H1 (cell line): ENCODE measurements around the gene MSI2. TPM values are rescaled to one million over a fixed set of nuclear protein-coding genes. Genes with fewer than 3 reads are reported as not detected.

Source experiments
- CTCF ChIA-PET: fragments of 300-600 bp; sonication (Branson Sonifier 250); formaldehyde crosslinking; loops from one replicate; lab custom pipeline; 2021; ENCODE audit not compliant: partially characterized antibody; lab: Charles Lee
- POLR2A ChIA-PET: fragments of 300-600 bp; sonication (Branson Sonifier 250); formaldehyde crosslinking; loops from one replicate; lab custom pipeline; 2021; ENCODE audit warnings: inconsistent platforms; ENCODE audit not compliant: partially characterized antibody; lab: Charles Lee
- DNase-seq, 2 experiments: peaks; one replicate each; pipeline versions ENCODE4 v3.0.0 to v3.0.0-alpha.2; 2010 to 2022; ENCODE audit warnings: low spot score in 2 of 2, low read depth in 1 of 2, mixed read lengths in 1 of 2
- FAIRE-seq: peaks from 2 replicates; lab custom pipeline; 2011; peaks lifted over from hg19 to GRCh38; lab: Jason Lieb, UNC
- H2AFZ ChIP-seq: 2 replicates; pipeline ENCODE4 v1.8.1; 2012; ENCODE audit warnings: low read length, inconsistent platforms
- H2AK5ac ChIP-seq: 2 replicates; pipeline ENCODE4 v1.6.1; 2013; ENCODE audit warnings: low read depth, low read length
- H2BK120ac ChIP-seq: replicated peaks from 2 replicates; pipeline ENCODE3; 2013; ENCODE audit warnings: low read depth, low read length, inconsistent platforms
- H2BK12ac ChIP-seq: 2 replicates; pipeline ENCODE4 v1.6.1; 2013; ENCODE audit warnings: low read depth, low read length
- H2BK15ac ChIP-seq: 2 replicates; pipeline ENCODE4 v1.6.1; 2013; ENCODE audit warnings: low read length
- H2BK20ac ChIP-seq: 2 replicates; pipeline ENCODE4 v1.6.1; 2013; ENCODE audit warnings: low read length
- H2BK5ac ChIP-seq: 2 replicates; pipeline ENCODE4 v1.6.1; 2013; ENCODE audit warnings: low read depth, low read length
- H3K14ac ChIP-seq: 2 replicates; pipeline ENCODE4 v1.6.1; 2013; ENCODE audit warnings: inconsistent platforms; ENCODE audit not compliant: insufficient read length
- H3K18ac ChIP-seq: 2 replicates; pipeline ENCODE4 v1.6.1; 2013; ENCODE audit warnings: low read length; ENCODE audit errors: extremely low read depth
- H3K23ac ChIP-seq: 2 replicates; pipeline ENCODE4 v1.6.1; 2013; ENCODE audit warnings: inconsistent platforms; ENCODE audit not compliant: insufficient read length
- H3K23me2 ChIP-seq: 2 replicates; pipeline ENCODE4 v1.6.1; 2013; ENCODE audit warnings: low read depth, low read length
- H3K27ac ChIP-seq: 2 replicates; pipeline ENCODE4 v1.6.1; 2011; ENCODE audit warnings: low read depth, low read length, inconsistent platforms
- H3K27me3 ChIP-seq, 4 experiments: replicated peaks in 1 of 4; 1 replicate in 1 of 4; 2 replicates in 3 of 4; pipeline versions ENCODE4 v1.6.1 to v1.8.1; 2011 to 2013; ENCODE audit warnings: low read length in 3 of 4, mild to moderate bottlenecking in 3 of 4, inconsistent platforms in 2 of 4, mixed read lengths in 2 of 4, moderate library complexity in 1 of 4; ENCODE audit not compliant: control insufficient read depth in 3 of 4, insufficient read depth in 3 of 4; ENCODE audit errors: extremely low read depth in 1 of 4
- H3K36me3 ChIP-seq, 4 experiments: 2 replicates each; pipeline versions ENCODE4 v1.6.1 to v1.8.1; 2011 to 2013; ENCODE audit warnings: mild to moderate bottlenecking in 4 of 4, low read length in 3 of 4, moderate library complexity in 2 of 4, control low read depth in 1 of 4, inconsistent platforms in 1 of 4; ENCODE audit not compliant: insufficient read depth in 4 of 4, control insufficient read depth in 2 of 4
- H3K4ac ChIP-seq: replicated peaks from 2 replicates; pipeline ENCODE3; 2013; ENCODE audit warnings: low read length, low read depth, mixed read lengths, inconsistent platforms; ENCODE audit not compliant: insufficient read length
- H3K4me1 ChIP-seq, 4 experiments: replicated peaks in 1 of 4; 1 replicate in 1 of 4; 2 replicates in 3 of 4; pipeline versions ENCODE4 v1.6.1 to v1.8.1; 2011 to 2013; ENCODE audit warnings: low read length in 3 of 4, inconsistent platforms in 2 of 4, mixed read lengths in 1 of 4; ENCODE audit not compliant: insufficient read depth in 4 of 4, control insufficient read depth in 3 of 4
- H3K4me2 ChIP-seq, 2 experiments: 2 replicates each; pipeline versions ENCODE4 v1.6.1 to v1.8.1; 2011 to 2013; ENCODE audit warnings: low read depth in 2 of 2, low read length in 2 of 2, control low read depth in 1 of 2, inconsistent platforms in 1 of 2, mild to moderate bottlenecking in 1 of 2; ENCODE audit not compliant: insufficient read depth in 1 of 2
- H3K4me3 ChIP-seq, 4 experiments: fragments of 200-600, 300-600 bp in 1 of 4; sonication (generic), shearing (Covaris generic), sonication (Bioruptor Twin) in 1 of 4; 2 replicates each; pipeline versions ENCODE4 v1.5.1 to v1.8.1; 2011 to 2016; ENCODE audit warnings: low read length in 4 of 4, low read depth in 3 of 4, control low read depth in 2 of 4, inconsistent platforms in 2 of 4, mild to moderate bottlenecking in 2 of 4, mixed read lengths in 1 of 4, moderate library complexity in 1 of 4; ENCODE audit not compliant: insufficient read depth in 2 of 4; ENCODE audit errors: extremely low read depth in 1 of 4
- H3K56ac ChIP-seq: replicated peaks from 2 replicates; pipeline ENCODE3; 2013; ENCODE audit warnings: low read depth, mild to moderate bottlenecking, mixed read lengths, low read length, inconsistent platforms; ENCODE audit not compliant: insufficient read length
- H3K79me1 ChIP-seq: 2 replicates; pipeline ENCODE4 v1.6.1; 2013; ENCODE audit warnings: low read depth, low read length, control low read depth
- H3K79me2 ChIP-seq, 2 experiments: 2 replicates each; pipeline versions ENCODE4 v1.6.1 to v1.8.1; 2012 to 2013; ENCODE audit warnings: low read length in 2 of 2, mild to moderate bottlenecking in 2 of 2, inconsistent platforms in 1 of 2; ENCODE audit not compliant: insufficient read depth in 2 of 2, control insufficient read depth in 1 of 2
- H3K9ac ChIP-seq, 4 experiments: replicated peaks in 1 of 4; 1 replicate in 1 of 4; 2 replicates in 3 of 4; pipeline versions ENCODE4 v1.6.1 to v1.8.1; 2011 to 2013; ENCODE audit warnings: low read depth in 3 of 4, low read length in 3 of 4, control low read depth in 2 of 4, mild to moderate bottlenecking in 2 of 4, moderate library complexity in 2 of 4, inconsistent platforms in 1 of 4; ENCODE audit errors: extremely low read depth in 1 of 4
- H3K9me3 ChIP-seq, 2 experiments: 2 replicates each; pipeline versions ENCODE4 v1.6.1 to v1.8.1; 2012 to 2013; ENCODE audit warnings: mild to moderate bottlenecking in 2 of 2, moderate library complexity in 2 of 2, control low read depth in 1 of 2, inconsistent platforms in 1 of 2, low read depth in 1 of 2, low read length in 1 of 2, mixed read lengths in 1 of 2; ENCODE audit not compliant: insufficient read depth in 2 of 2
- H4K20me1 ChIP-seq, 2 experiments: replicated peaks in 1 of 2; 2 replicates each; pipeline versions ENCODE3 to v1.8.1; 2011 to 2013; ENCODE audit warnings: inconsistent platforms in 2 of 2, low read length in 2 of 2, mild to moderate bottlenecking in 1 of 2; ENCODE audit not compliant: insufficient read depth in 2 of 2, control insufficient read depth in 1 of 2
- H4K5ac ChIP-seq: 2 replicates; pipeline ENCODE4 v1.6.1; 2013; ENCODE audit warnings: low read length, low read depth, mixed read lengths, inconsistent platforms; ENCODE audit not compliant: insufficient read length
- H4K8ac ChIP-seq: 2 replicates; pipeline ENCODE4 v1.8.0; 2013; ENCODE audit warnings: mild to moderate bottlenecking, moderate library complexity, low read length, inconsistent platforms; ENCODE audit not compliant: insufficient read depth; ENCODE audit errors: extremely low read depth
- H4K91ac ChIP-seq: replicated peaks from 2 replicates; pipeline ENCODE3; 2013; ENCODE audit warnings: low read length, mixed read lengths, inconsistent platforms; ENCODE audit not compliant: insufficient read length
- CBX5 ChIP-seq: fragments of 300-800, 300-1000 bp; sonication (generic); IDR thresholded peaks from 2 replicates; pipeline ENCODE4 v1.7.1; 2016; ENCODE audit warnings: antibody characterized with exemption, low read length, low read depth
- CHD1 ChIP-seq: IDR thresholded peaks from 2 replicates; pipeline ENCODE4 v1.6.1; 2012; ENCODE audit warnings: low read depth, low read length, improper control_type of control experiment
- FOSL1 ChIP-seq: IDR thresholded peaks from 2 replicates; pipeline ENCODE4 v1.6.1; 2011; ENCODE audit warnings: mild to moderate bottlenecking, low read depth, low read length, moderate library complexity; ENCODE audit not compliant: insufficient read depth
- JUN ChIP-seq: IDR thresholded peaks from 2 replicates; pipeline ENCODE4 v1.6.1; 2011; ENCODE audit warnings: low read depth, mild to moderate bottlenecking, improper control_type of control experiment, low read length
- KDM1A ChIP-seq: fragments of 200-600, 300-600 bp; sonication (generic); IDR thresholded peaks from 2 replicates; pipeline ENCODE4 v1.7.1; 2016; ENCODE audit warnings: mild to moderate bottlenecking, low read length, borderline replicate concordance
- NANOG ChIP-seq: IDR thresholded peaks from 2 replicates; pipeline ENCODE4 v1.6.1; 2011; ENCODE audit warnings: low read length, low read depth, mild to moderate bottlenecking, inconsistent platforms; ENCODE audit not compliant: insufficient read depth, poor library complexity, severe bottlenecking
- POLR2A ChIP-seq, 2 experiments: IDR thresholded peaks; 1 replicate in 1 of 2; 2 replicates in 1 of 2; pipeline ENCODE4 v1.6.1; 2011; ENCODE audit warnings: low read depth in 2 of 2, low read length in 2 of 2, mild to moderate bottlenecking in 2 of 2; ENCODE audit errors: control extremely low read depth in 1 of 2
- POLR2AphosphoS5 ChIP-seq: IDR thresholded peaks from 2 replicates; pipeline ENCODE4 v1.6.1; 2011; ENCODE audit warnings: low read depth, low read length
- SIX5 ChIP-seq: IDR thresholded peaks from 2 replicates; pipeline ENCODE4 v1.6.1; 2011; ENCODE audit warnings: mild to moderate bottlenecking, low read depth, low read length
- SP2 ChIP-seq: IDR thresholded peaks from 2 replicates; pipeline ENCODE4 v1.6.1; 2012; ENCODE audit warnings: mild to moderate bottlenecking, low read length, inconsistent platforms
- TCF12 ChIP-seq: IDR thresholded peaks from 2 replicates; pipeline ENCODE4 v1.6.1; 2011; ENCODE audit warnings: low read depth, mild to moderate bottlenecking, low read length
- TEAD4 ChIP-seq: IDR thresholded peaks from 2 replicates; pipeline ENCODE4 v1.6.1; 2012; ENCODE audit warnings: low read depth, low read length, inconsistent platforms, mixed read lengths
- WGBS, 2 experiments: shearing (Covaris generic) in 1 of 2; methylation state at CpG; one replicate each; pipeline versions ENCODE4 v1.1.6 to v1.1.7; 2013 to 2015; ENCODE audit warnings: low lambda C conversion rate in 2 of 2, mixed read lengths in 2 of 2, inconsistent platforms in 1 of 2, low coverage in 1 of 2, missing lambda C conversion rate in 1 of 2; ENCODE audit not compliant: insufficient replicate concordance in 2 of 2, insufficient coverage in 1 of 2, insufficient read length in 1 of 2; ENCODE audit errors: extremely low coverage in 1 of 2, missing lambda C conversion rate in 1 of 2; 5-methylcytosine and 5-hydroxymethylcytosine counted together
- polyA plus RNA-seq, 7 experiments: library from polyadenylated mRNA; depleted of rRNA in 3 of 7; stranded (reverse) in 5 of 7; unstranded in 2 of 7; fragments of >200 nt in 5 of 7; fragments of 200-250 nt in 2 of 7; gene quantifications; 1 replicate in 5 of 7; 2 replicates in 1 of 7; 4 replicates in 1 of 7; pipeline versions ENCODE4 v1.2.1 to v1.2.3, GENCODE V29; 2011 to 2013; ENCODE audit warnings: missing spikeins in 2 of 7, mixed read lengths in 2 of 7
- total RNA-seq: library from RNA; stranded (reverse); fragmentation: NEBNext Ultra II Directional; extraction: Animal tissue kit (Norgen Biotek cat#: 25700); gene quantifications from 2 replicates; pipeline ENCODE4 v1.2.1, GENCODE V29; 2021

The MSI2 gene
- total and polyA plus RNA-seq, 2 of the 8 experiments (the other 6 are each of a cell fraction or from before 2014, with no cell fraction given) = 36.7 to 80.6 TPM

GRCh38 chr17:57251211-57251787, 5.0 kb upstream of the MSI2 start:
- no peak for DNase-seq
- ChIA-PET CTCF (interaction anchor here (0.6 to 1.6 kb wide), 3 partner anchors 8 to 96 kb away, joined by 3 to 12 read pairs (median 5); no protein-coding TSS in a partner anchor), POLR2A (no interaction called here)
- no peak overlapping the region for H3K56ac ChIP-seq
- no peak overlapping the region for H2AK5ac ChIP-seq
- no peak overlapping the region for H2BK15ac ChIP-seq
- no peak overlapping the region for H3K18ac ChIP-seq
- H3K4me1 ChIP-seq = peaks cover 0 to 9% (median 2%) of the 10 kb centered on the region in 4 experiments; a peak in 4 of 7 replicates
- peaks cover 5% of the 10 kb centered on the region for H3K23me2 ChIP-seq
- H4K91ac ChIP-seq = no peak overlapping the region
- H3K14ac ChIP-seq = no peak overlapping the region
- H3K79me2 ChIP-seq = no peaks in the 10 kb centered on the region
- H4K20me1 ChIP-seq = no peaks in the 10 kb centered on the region
- H4K5ac ChIP-seq = no peak overlapping the region
- no peaks in the 10 kb centered on the region for H3K79me1 ChIP-seq
- no peaks in the 10 kb centered on the region for H3K9me3 ChIP-seq
- no peak overlapping the region for H2BK12ac ChIP-seq
- H3K4me3 ChIP-seq = no peak overlapping the region
- TF ChIP-seq TEAD4 (no peak), TCF12 (no peak), SP2 (no peak), POLR2A (IDR thresholded peaks at IDR 0.05; ENCODE audit: control extremely low read depth in 1 of 2, low read depth in 2 of 2, low read length in 2 of 2) (no peak), JUN (no peak), SIX5 (no peak), POLR2AphosphoS5 (no peak), CBX5 (no peak), CHD1 (no peak), KDM1A (no peak), NANOG (no peak), FOSL1 (no peak)
- H2BK120ac ChIP-seq = no peak overlapping the region
- H3K4ac ChIP-seq = no peak overlapping the region
- no peak overlapping the region for H3K23ac ChIP-seq
- H3K27ac ChIP-seq = no peak overlapping the region
- H3K4me2 ChIP-seq = no peak overlapping the region
- H2AFZ ChIP-seq = no peak overlapping the region
- H3K36me3 ChIP-seq = no peaks in the 10 kb centered on the region
- no peak for FAIRE-seq
- no peak overlapping the region for H3K9ac ChIP-seq
- peaks cover 2 to 10% (median 7%) of the 10 kb centered on the region in 4 experiments; a peak in 6 of 7 replicates for H3K27me3 ChIP-seq
- WGBS, 2 experiments = 90% methylated on average over 1 of the region's 1 CpG; no CpG with 5 or more reads in 1 of the 2 experiments
- no peak overlapping the region for H2BK20ac ChIP-seq
- H4K8ac ChIP-seq = no peak overlapping the region
- no peak overlapping the region for H2BK5ac ChIP-seq
